ENCODE data around the gene SCNN1A. TPM values are rescaled to one million over a fixed set of nuclear protein-coding genes. Genes with fewer than 3 reads are reported as not detected.

Gene SCNN1A
- total and polyA plus RNA-seq, 7 experiments from 2014 or later = 0.22 to 5.3 (median 1.6) TPM

GRCh38 chr12:6329703-6330064 lies 45.7 kb downstream of the SCNN1A start:
- Histone ChIP-seq H3K9me3 (ENCODE audit: control insufficient read depth in 2 of 3, low read length in 3 of 3) (no peaks in the 10 kb centered on the region), H3K4me3 (ENCODE audit: low read length) (no peak overlapping the region), H3K27ac (ENCODE audit: low read depth, low read length) (peak overlapping the region; percentile 37), H3K27me3 (ENCODE audit: control insufficient read depth in 2 of 2, insufficient read depth in 2 of 2, low read length in 2 of 2) (no peaks in the 10 kb centered on the region), H3K4me1 (ENCODE audit: control insufficient read depth in 2 of 2, insufficient read depth in 2 of 2, low read length in 2 of 2) (peaks cover 21 to 34% of the 10 kb centered on the region in 2 donors), H3K36me3 (ENCODE audit: control insufficient read depth in 2 of 3, insufficient read depth in 3 of 3, low read length in 3 of 3) (peaks cover 21 to 70% (median 25%) of the 10 kb centered on the region in 3 experiments)
- peak overlapping the region in 3 of 9 donors; percentile 38 to 71 (median 68) for H3K27ac Mint-ChIP-seq
- POLR2A ChIA-PET = no interaction called here
- DNase-seq (no peak), ATAC-seq (no peak)
- intact Hi-C loops (cut with micrococcal nuclease) = no loop called here
- peaks cover 12 to 34% (median 14%) of the 10 kb centered on the region in 5 donors for H3K36me3 Mint-ChIP-seq
- CTCF ChIA-PET = interaction anchor here (0.7 to 1.5 kb wide), 3 partner anchors 38 to 135 kb away, joined by 3 to 5 read pairs (median 4); no protein-coding TSS in a partner anchor
- H3K27me3 Mint-ChIP-seq = no peaks in the 10 kb centered on the region
- H3K4me1 Mint-ChIP-seq = peaks cover 24 to 52% (median 40%) of the 10 kb centered on the region in 7 donors
- H3K9me3 Mint-ChIP-seq = no peaks in the 10 kb centered on the region
- peak overlapping the region in 1 of 10 donors; percentile 48 for H3K4me3 Mint-ChIP-seq

GRCh38 chr12:6328945-6329702 lies 46.2 kb downstream of the SCNN1A start:
- ChIA-PET POLR2A (no interaction called here), CTCF (interaction anchor here (0.5 to 1.5 kb wide), 2 partner anchors 38 to 247 kb away, joined by 3 to 5 read pairs; no protein-coding TSS in a partner anchor)
- Mint-ChIP-seq H3K27ac (peak overlapping the region in 1 of 9 donors; percentile 34), H3K4me3 (no peak overlapping the region), H3K4me1 (peaks cover 29 to 53% (median 40%) of the 10 kb centered on the region in 7 donors), H3K9me3 (no peaks in the 10 kb centered on the region), H3K27me3 (no peaks in the 10 kb centered on the region), H3K36me3 (peaks cover 12 to 34% (median 14%) of the 10 kb centered on the region in 5 donors)
- no peaks in the 10 kb centered on the region for H3K27me3 ChIP-seq (ENCODE audit: control insufficient read depth in 2 of 2, insufficient read depth in 2 of 2, low read length in 2 of 2)
- intact Hi-C loops (cut with micrococcal nuclease) = no loop called here
- ATAC-seq = no peak
- no peak overlapping the region for H3K4me3 ChIP-seq (ENCODE audit: low read length)
- no peak overlapping the region for H3K27ac ChIP-seq (ENCODE audit: low read depth, low read length)
- peaks cover 21 to 64% (median 25%) of the 10 kb centered on the region in 3 experiments for H3K36me3 ChIP-seq (ENCODE audit: control insufficient read depth in 2 of 3, insufficient read depth in 3 of 3, low read length in 3 of 3)
- no peaks in the 10 kb centered on the region for H3K9me3 ChIP-seq (ENCODE audit: control insufficient read depth in 2 of 3, low read length in 3 of 3)
- H3K4me1 ChIP-seq (ENCODE audit: control insufficient read depth in 2 of 2, insufficient read depth in 2 of 2, low read length in 2 of 2) = peaks cover 17 to 33% of the 10 kb centered on the region in 2 donors
- DNase-seq = no peak

- H3K27ac Mint-ChIP-seq = peak overlapping the region in 4 of 9 donors; percentile 34 to 65 (median 52)
- H3K36me3 ChIP-seq (ENCODE audit: control insufficient read depth in 2 of 3, insufficient read depth in 3 of 3, low read length in 3 of 3) = peaks cover 17 to 55% (median 24%) of the 10 kb centered on the region in 3 experiments
- H3K4me3 ChIP-seq (ENCODE audit: low read length) = no peak overlapping the region
- intact Hi-C loops (cut with micrococcal nuclease) = no loop called here
- ATAC-seq = no peak
- H3K27me3 Mint-ChIP-seq = no peaks in the 10 kb centered on the region
- ChIA-PET POLR2A (no interaction called here), CTCF (interaction anchor here (0.5 to 3.6 kb wide), 3 partner anchors 7 to 248 kb away, joined by 3 to 25 read pairs (median 10); no protein-coding TSS in a partner anchor)
- H3K9me3 ChIP-seq (ENCODE audit: control insufficient read depth in 2 of 3, low read length in 3 of 3) = no peaks in the 10 kb centered on the region
- peaks cover 14 to 32% of the 10 kb centered on the region in 2 donors for H3K4me1 ChIP-seq (ENCODE audit: control insufficient read depth in 2 of 2, insufficient read depth in 2 of 2, low read length in 2 of 2)
- H3K9me3 Mint-ChIP-seq = no peaks in the 10 kb centered on the region
- peaks cover 35 to 53% (median 42%) of the 10 kb centered on the region in 7 donors for H3K4me1 Mint-ChIP-seq
- H3K27ac ChIP-seq (ENCODE audit: low read depth, low read length) = no peak overlapping the region
- H3K4me3 Mint-ChIP-seq = no peak overlapping the region
- no peak for DNase-seq
- H3K36me3 Mint-ChIP-seq = peaks cover 10 to 29% (median 14%) of the 10 kb centered on the region in 5 donors
- no peaks in the 10 kb centered on the region for H3K27me3 ChIP-seq (ENCODE audit: control insufficient read depth in 2 of 2, insufficient read depth in 2 of 2, low read length in 2 of 2)
Measured at GRCh38 chr12:6328045-6328779, 47.2 kb downstream of the SCNN1A start.

GRCh38 chr12:6327229-6328041 lies 47.9 kb downstream of the SCNN1A start:
- Histone ChIP-seq H3K9me3 (ENCODE audit: control insufficient read depth in 2 of 3, low read length in 3 of 3) (no peaks in the 10 kb centered on the region), H3K4me1 (ENCODE audit: control insufficient read depth in 2 of 2, insufficient read depth in 2 of 2, low read length in 2 of 2) (peaks cover 18 to 32% of the 10 kb centered on the region in 2 donors), H3K4me3 (ENCODE audit: low read length) (no peak overlapping the region), H3K27me3 (ENCODE audit: control insufficient read depth in 2 of 2, insufficient read depth in 2 of 2, low read length in 2 of 2) (no peaks in the 10 kb centered on the region), H3K27ac (ENCODE audit: low read depth, low read length) (no peak overlapping the region), H3K36me3 (ENCODE audit: control insufficient read depth in 2 of 3, insufficient read depth in 3 of 3, low read length in 3 of 3) (peaks cover 14 to 47% (median 17%) of the 10 kb centered on the region in 3 experiments)
- Mint-ChIP-seq H3K9me3 (no peaks in the 10 kb centered on the region), H3K4me3 (no peak overlapping the region), H3K27me3 (no peaks in the 10 kb centered on the region), H3K36me3 (peaks cover 4 to 22% (median 11%) of the 10 kb centered on the region in 5 donors), H3K27ac (peak overlapping the region in 5 of 9 donors; percentile 25 to 88 (median 54)), H3K4me1 (peaks cover 35 to 50% (median 41%) of the 10 kb centered on the region in 7 donors)
- DNase-seq (no peak), ATAC-seq (no peak)
- POLR2A ChIA-PET = interaction anchor here (0.9 to 3.0 kb wide), 5 partner anchors 8 to 208 kb away, joined by 3 to 26 read pairs (median 4); partner anchors contain the start of gene GAPDH
- CTCF ChIA-PET = interaction anchor here (0.6 to 3.6 kb wide), 7 partner anchors 8 to 140 kb away, joined by 3 to 25 read pairs (median 5); no protein-coding TSS in a partner anchor
- intact Hi-C loops (cut with micrococcal nuclease) = no loop called here

GRCh38 chr12:6326316-6327228 lies 48.8 kb downstream of the SCNN1A start:
- no peak for DNase-seq
- H3K36me3 ChIP-seq (ENCODE audit: control insufficient read depth in 2 of 3, insufficient read depth in 3 of 3, low read length in 3 of 3) = peaks cover 13 to 41% (median 17%) of the 10 kb centered on the region in 3 experiments
- H3K4me1 Mint-ChIP-seq = peaks cover 40 to 57% (median 45%) of the 10 kb centered on the region in 7 donors
- H3K27ac Mint-ChIP-seq = peak overlapping the region in 8 of 9 donors; percentile 20 to 88 (median 69)
- no peaks in the 10 kb centered on the region for H3K27me3 Mint-ChIP-seq
- POLR2A ChIA-PET = interaction anchor here (0.7 to 3.0 kb wide), 9 partner anchors 9 to 208 kb away, joined by 3 to 26 read pairs (median 4); partner anchors contain the start of gene GAPDH
- H3K27ac ChIP-seq (ENCODE audit: low read depth, low read length) = peak overlapping the region; percentile 34
- peaks cover 21 to 33% of the 10 kb centered on the region in 2 donors for H3K4me1 ChIP-seq (ENCODE audit: control insufficient read depth in 2 of 2, insufficient read depth in 2 of 2, low read length in 2 of 2)
- H3K4me3 ChIP-seq (ENCODE audit: low read length) = no peak overlapping the region
- intact Hi-C loops (cut with micrococcal nuclease) = no loop called here
- no peaks in the 10 kb centered on the region for H3K9me3 ChIP-seq (ENCODE audit: control insufficient read depth in 2 of 3, low read length in 3 of 3)
- no peak for ATAC-seq
- CTCF ChIA-PET = interaction anchor here (0.6 to 3.6 kb wide), 11 partner anchors 9 to 271 kb away, joined by 3 to 25 read pairs (median 4); no protein-coding TSS in a partner anchor
- H3K9me3 Mint-ChIP-seq = no peaks in the 10 kb centered on the region
- H3K4me3 Mint-ChIP-seq = no peak overlapping the region
- H3K27me3 ChIP-seq (ENCODE audit: control insufficient read depth in 2 of 2, insufficient read depth in 2 of 2, low read length in 2 of 2) = no peaks in the 10 kb centered on the region
- H3K36me3 Mint-ChIP-seq = peaks cover 4 to 20% (median 9%) of the 10 kb centered on the region in 5 donors

All from naive thymus-derived CD4-positive, alpha-beta T cell (primary cell).